Measurements from ENCODE around the gene ZNF516.

Gene ZNF516

DNA sequence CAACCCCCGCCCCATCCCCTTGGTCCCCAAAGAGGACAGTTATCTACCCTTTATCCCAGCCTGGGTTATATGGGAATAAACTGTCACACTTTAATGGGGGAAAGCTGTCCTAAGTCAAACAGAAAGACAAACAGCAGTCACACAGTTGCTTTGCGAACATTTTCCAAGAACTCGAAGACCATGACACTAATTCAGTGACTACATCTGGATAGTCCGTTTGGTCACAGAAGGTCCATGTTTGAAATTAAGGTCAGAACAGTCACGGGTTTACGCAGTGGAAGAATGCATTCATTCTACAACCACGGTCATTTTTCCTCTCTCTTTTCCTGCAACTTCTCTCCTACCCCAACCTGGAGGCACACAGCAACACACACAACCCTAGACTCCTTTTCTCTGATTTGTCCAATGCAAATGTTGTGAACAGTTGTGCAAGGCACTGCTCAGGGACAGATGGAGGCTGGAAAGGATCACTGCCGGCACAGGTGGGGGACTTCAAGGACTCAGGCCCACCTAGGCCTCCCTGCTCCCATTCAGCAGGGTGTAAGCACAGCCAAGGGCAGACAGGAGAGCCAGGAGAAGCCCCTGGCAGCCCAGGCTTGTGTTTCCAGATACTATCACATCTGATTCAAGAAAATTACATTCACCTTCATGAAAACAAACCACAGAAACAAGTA, 39.9 kb downstream of the ZNF516 start:
- DNase-seq (ENCODE audit: low read depth in 2 of 2) = no peak

DNA sequence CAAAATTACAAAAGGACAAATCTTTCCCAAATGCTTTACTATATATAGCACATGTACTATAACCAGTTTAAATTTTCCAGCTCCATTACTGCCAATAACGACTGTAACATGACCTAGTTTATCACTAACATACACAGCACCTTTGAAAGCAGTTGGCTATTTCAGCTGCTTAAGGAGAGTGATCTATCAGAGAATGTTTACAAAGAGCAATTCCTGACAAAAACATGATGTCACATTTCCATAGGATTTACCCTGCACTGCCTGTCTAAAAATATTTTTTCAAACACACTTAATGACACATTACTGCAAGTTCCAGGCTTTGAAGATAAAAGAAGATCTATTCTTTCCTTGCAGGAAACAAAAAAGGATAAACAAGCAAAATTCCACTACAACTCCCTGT, 40.6 kb downstream of the ZNF516 start:
- DNase-seq (ENCODE audit: low read depth in 2 of 2) = no peak

DNA sequence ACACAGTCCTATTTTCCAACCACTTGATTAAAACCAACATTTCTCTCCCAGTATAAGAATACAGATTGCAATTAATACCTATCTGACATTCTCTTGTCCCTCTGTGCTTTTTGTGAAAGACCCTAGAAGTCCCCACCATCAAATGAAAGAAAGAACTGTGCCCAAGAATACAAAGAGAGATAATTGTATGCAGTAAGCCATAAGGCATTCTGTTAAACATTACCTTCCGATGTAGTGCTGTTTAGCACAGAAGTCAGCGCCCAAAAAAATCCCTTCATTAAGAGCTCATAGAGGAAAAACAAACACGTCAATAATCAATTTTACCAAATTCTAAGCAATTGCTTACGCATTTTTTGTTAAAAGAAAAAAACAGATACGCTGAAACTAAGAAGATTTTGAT, 41.1 kb downstream of the ZNF516 start:
- DNase-seq (ENCODE audit: low read depth in 2 of 2) = no peak

DNA sequence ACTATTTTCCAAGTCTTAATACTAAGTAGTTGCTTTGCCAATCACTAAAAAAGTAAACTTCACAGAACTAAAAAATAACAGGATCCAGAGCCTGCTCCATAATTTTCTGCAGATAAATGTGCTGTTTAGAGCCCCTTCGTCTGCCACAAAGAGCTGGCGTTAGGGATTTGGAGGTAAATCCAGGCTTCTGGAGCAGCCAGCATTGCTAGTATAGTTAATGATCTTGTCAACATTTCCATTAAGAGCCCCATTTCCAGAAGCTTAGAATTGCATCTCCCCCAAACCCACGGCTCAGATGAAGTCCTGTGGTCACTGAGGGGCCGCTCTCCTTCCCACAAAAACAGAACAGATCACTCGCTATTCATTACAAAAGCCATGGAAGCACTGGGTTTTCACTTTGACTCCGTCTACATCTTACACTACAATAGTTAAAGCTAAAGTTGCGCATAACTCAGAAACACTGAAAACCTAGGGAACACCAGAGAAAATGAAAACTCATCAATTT, 41.9 kb downstream of the ZNF516 start:
- no peak for DNase-seq (ENCODE audit: low read depth in 2 of 2)

DNA sequence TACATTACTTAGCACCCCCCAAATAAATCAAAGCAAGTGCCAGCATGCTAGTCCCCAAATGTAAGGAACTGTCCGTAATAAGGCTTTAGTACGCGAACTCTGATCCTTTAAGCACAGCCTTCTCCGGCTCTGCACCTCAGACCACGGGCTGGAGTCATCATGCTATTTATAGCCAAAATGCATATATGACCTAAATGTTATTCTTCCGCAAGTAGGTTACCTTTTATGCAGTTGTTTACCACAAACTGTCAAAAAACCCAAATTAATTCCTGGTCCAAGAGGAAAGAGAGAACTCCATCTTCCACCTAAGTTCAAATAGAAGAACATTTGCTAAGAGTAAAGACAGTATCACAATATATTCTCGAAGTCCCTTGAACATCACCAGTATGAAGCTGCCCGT, 42.7 kb downstream of the ZNF516 start:
- DNase-seq (ENCODE audit: low read depth in 2 of 2) = no peak

DNA sequence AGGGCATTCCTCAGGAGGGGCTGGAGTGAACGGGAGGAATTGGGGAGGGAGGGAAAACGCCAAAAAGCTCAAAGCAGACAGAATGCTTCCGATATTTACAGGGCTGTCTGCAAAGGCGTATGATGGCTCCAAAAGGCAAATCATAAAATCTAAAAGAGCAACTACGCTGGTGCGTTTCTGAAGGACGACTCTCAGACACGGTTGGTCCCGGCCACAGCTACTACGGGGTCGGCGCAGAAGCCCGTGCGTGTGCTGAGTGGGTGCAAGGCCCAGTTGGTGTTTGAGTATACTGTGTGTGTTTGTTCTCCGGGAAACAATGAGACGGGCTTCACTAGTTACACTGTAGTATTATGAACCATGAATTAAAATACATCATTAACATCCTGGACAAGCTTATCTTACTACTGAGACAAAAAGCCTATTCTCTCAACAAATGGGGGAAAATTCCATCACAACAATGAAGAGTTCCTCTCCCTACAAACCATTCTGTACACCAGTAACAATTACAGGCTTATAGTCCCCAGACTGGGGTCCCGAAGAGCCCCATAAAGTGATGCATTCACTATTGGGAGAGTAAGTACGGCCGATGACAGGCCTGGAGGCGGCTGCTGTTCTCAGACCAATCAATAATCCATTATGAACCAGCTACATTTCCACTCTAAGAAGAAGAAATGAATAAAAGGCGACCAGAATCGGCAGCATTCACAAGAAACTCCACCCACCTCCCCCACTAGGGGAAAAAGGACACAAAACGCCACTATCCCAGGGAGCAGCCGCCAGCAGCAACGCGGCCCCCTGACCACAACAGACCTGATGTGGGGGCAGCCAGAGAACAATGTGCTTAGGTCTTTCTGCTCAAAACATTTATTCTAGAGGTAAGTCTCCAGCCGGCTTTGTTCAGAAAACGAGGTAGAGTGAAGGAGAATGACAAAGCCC, 43.4 kb downstream of the ZNF516 start:
- DNase-seq (ENCODE audit: low read depth in 2 of 2) = no peak

DNA sequence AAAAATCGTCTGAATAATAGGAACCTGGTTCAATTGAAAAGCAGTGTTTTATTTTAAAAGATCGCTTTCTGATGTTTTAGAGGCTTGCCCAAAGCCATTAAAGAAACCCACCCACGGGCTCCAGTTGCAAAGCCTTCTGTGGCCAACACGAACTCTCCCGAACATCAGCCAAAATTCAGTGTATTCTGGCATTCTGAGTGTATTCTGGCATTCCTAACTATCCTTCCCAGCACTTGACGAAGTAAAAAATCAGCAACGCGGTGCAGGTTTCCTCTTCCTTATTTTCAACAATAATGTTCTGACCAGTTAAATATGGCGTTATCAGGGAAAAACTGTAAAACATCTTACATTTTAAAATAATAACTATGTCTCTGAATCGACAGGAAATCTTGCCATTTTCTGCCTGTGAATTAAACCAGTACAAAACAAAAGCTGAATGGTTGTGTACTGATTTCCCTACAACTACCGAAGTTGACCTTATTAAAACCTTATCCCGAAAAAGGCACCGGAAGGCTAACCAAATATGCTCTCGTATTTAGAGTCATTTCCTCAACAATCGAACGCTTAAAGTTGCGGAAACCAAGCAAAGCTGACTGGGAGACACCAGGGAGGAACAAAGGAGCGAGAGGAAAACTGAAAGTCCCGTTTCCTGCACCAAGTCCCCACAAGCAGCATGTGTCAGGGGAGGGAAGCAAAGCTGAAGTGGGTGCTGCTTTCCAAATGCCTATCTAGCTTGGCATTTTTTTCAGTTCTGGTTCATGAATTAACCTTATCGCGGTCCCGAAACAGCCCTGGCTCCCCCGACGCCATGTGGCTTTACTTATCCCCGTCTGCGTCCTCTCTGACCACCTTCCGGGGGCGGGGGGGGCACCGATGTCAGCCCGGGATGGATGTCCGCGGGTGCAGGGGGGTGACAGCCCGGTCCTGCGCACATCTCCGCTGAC, 44.3 kb downstream of the ZNF516 start:
- DNase-seq (ENCODE audit: low read depth in 2 of 2) = no peak

DNA sequence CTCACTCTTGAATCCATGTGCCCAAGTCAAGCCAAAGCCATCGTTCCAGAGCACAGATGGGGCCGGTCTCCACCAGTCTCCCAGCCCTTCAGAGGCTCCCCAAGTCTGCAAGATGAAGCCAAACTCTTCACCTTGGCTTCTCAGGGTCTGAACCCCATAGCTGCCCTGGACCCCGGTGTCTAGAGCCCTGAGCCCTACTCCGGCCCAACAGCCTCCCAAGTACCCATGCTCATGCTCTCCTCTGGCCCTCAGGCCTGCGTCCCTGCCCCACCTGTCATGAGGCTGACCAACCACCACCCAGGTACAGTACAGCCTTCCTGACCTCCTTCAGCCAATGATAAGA, 46.0 kb downstream of the ZNF516 start:
- no peak for DNase-seq (ENCODE audit: low read depth in 2 of 2)

DNA sequence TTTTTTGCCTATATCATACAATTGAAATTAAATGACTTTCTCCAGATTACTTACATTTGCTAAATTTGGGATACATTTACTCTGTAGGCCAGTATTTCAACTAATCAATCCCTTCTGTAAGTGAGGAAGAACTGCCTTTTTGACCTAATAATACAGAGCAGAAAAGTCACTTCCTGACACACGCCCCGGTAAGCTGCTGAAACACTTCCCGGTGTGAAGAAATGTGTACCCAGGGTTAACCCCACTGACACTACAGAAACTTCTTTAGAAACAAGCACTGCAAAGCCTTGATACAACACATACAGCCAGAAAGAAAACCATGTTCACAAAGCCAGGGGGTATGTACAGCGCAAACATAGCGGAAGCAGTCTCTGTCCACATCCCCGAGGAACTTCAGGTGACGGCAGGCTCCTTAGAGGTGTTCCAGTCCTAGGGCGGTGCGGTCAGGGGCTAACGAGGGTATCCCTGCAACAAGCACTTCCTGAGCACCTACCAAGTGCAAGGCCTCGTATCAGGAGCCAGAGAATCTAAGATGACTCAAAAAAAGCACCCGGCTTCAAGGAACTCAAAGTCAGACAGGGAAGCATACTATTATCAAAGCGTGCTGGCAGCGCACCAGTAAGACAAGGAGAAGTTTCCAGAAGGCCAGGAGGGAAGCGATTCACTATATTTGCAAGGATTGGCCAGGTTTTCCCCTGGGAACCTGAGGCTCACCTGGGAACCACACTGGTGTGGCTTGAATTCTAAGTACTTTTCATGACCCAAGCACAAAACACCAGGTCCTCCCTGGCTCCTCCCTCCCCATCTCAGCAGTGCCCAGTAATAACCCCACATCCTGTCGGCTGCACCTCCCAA, 46.6 kb downstream of the ZNF516 start:
- no peak for DNase-seq (ENCODE audit: low read depth in 2 of 2)

DNA sequence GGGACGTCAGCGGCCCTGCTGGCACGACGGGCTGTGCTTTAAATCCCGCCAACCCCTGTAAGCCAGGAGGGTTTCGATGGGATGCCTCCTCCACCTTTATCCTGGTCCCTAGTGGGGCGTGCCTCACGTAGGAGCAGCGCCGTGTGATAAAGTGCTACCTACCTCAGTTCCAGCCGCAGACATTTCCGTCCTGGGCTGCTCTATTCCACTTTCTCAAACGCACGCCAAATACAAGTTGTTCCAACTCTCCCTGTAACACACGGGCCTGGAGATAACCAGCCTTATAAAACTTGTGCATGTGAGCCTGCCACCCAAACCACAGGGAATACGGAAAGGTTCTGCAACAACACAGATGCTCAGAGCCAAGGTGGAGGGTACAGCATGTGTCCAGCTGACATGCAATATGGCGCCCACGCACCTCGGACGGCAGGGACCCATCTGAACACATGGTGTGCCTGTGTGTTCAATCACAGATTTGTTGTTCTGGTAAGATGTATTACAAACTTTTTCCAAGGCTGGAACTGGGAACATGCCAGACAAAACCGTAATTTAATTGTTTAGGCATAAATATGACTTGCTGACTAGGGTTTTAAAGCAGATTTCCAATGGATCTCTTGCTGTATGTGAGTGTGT, 47.7 kb downstream of the ZNF516 start:
- no peak for DNase-seq (ENCODE audit: low read depth in 2 of 2)

DNA sequence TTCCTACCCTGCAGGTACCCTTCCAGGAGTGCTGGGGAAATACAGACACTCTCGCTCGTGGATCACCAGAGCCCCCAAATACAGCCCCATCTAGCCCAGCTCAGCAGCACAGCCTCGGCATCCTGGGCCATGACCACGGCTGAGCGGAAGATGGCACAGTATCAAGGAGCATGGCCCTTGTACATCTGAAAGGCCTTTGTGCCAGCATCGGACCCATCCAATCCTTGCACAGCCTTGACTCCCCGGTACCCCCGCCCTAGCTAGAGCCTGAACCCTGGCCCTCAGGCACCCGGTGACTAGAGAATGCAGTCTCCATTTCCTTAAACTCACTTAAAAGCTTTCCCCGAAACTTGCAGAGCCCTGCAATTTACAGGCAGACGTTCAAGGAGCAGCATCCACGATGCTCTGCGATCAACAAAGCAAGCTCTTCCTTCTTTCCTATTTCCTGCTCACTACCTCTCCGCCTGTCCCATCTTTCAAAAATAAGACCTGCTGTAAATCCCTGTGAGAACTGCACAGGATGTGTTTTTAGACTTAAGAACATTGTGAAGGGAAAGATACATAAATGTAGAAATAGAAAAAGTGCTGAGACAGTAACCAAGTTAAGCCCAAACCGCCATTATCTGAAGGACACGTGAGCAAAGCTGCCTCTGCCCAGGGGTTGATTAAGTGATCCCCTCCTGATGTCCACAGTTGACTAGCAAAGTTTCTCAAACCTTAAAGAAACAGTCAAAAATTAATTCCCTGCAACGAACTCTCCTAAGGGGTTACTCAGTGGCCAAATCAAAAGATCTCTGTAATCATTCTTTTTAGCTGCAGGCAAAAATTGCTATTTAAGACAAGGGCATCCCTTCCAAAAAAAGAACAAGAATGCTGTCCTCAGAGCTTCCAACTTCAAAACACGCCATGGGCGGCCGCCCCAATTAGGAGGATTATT, 48.5 kb downstream of the ZNF516 start:
- DNase-seq (ENCODE audit: low read depth in 2 of 2) = no peak

DNA sequence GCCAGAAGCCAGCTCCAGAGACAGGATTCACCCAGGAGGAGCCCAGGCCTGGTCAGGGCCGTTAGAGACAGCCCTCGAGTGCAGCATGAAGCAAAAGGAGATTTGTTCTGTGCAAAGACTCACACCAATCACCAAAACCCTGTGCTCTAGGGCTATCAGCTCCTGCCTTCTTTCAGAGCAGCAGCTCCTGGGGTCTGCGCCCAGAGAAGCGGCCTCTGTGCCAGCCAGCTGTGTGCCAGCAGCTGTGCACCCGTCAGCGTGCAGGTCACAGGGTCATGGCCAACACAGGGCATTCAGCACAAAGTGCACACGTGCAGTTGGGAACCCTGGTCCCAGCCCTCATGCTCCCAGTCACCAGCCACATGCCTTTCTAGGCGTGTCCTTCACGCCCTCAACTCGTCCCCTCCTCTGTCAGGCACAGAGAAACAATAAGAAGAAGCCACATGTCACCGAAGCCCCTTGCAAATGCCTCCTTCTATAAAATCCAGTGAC, 49.3 kb downstream of the ZNF516 start:
- no peak for DNase-seq (ENCODE audit: low read depth in 2 of 2)

DNA sequence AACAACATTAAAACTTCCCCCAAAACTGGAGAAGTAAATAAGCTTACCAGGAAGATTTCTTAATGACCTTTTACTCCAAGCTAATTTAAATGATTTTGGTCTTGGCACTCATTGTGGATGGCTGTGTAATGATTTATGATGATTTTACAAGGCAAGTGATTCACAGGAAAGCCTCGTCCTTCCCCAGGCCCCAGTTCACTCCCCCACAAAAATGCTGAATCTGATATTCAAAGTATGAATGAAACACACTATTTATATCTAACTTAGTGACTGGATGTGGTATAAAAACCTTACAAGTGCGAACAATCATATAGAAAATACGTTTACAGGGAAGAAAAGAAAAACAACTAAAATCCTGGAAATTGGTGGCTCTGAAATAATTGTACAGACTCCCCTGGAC, 49.8 kb downstream of the ZNF516 start:
- no peak for DNase-seq (ENCODE audit: low read depth in 2 of 2)

DNA sequence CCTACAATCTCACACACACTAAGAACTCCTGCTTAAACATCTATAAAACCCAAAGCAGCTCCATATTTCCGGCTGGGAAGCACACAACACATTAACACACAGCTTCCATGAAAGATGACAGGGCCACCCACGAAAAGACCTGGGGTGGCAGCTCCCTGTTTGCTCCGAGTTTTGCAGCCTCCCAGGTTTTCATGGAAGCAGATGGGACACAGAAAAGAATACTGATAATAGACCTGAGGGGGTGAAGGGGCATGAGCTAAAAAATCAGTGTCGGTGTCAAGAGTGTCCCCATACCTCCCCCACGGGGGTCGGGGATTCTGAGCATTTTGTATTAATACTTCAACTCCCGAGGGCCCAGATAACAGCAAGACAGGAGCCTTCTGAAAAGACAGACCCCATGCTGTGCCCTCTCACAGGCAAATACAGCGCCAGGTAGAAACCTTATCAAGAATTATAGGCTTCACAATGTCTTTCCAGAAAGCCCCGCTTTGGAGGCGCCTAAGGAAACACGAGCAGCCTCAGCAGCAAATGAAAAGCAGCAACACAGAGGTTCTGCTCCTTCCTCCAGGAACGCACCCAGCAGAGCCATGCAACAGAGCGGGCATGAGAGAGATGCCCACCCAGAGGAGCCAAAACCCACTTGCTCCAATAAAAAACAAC, 50.5 kb downstream of the ZNF516 start:
- no peak for DNase-seq (ENCODE audit: low read depth in 2 of 2)

DNA sequence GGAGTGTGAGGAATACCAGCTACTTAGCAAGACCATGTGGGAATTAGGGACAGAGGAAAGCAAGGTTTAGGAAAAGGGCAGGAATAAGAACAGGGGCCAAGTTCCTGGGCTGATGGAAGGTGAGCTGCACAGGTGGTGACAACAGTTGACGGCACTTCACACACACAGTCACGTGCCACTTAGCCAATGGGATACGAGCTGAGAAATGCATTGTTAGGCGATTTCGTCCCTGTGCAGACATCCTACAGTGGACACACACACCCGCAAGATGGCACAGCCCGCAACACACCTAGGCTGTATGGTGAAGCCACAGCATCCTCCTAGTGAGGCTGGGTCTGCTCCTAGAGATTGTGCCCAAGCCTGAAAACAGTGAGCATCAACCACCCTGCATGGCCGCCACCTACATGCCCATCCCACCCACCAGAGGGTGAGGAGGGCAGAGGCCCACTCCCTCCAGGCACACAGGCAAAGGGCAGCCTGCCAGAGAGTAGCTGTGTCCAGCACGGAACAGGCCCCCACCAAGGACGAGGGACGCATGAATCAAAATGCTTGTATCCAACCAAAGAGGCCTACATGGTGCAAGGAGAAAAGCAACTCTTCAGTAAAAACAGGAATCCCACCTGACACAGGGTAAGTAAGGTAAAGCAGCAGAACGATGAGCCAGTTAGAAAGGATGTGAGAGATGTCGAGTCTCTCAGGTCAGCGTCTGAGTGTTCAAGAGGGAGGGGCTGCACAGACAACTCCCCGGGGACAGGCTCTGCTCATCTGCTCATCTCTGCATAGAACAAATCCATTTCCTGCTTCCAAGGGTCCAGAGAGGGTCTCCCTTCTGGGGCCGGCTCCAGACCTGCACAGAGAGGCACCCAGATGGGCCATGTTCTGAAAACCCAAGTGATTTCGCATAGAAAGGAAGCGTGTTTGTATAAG, 51.3 kb downstream of the ZNF516 start:
- no peak for DNase-seq (ENCODE audit: low read depth in 2 of 2)

DNA sequence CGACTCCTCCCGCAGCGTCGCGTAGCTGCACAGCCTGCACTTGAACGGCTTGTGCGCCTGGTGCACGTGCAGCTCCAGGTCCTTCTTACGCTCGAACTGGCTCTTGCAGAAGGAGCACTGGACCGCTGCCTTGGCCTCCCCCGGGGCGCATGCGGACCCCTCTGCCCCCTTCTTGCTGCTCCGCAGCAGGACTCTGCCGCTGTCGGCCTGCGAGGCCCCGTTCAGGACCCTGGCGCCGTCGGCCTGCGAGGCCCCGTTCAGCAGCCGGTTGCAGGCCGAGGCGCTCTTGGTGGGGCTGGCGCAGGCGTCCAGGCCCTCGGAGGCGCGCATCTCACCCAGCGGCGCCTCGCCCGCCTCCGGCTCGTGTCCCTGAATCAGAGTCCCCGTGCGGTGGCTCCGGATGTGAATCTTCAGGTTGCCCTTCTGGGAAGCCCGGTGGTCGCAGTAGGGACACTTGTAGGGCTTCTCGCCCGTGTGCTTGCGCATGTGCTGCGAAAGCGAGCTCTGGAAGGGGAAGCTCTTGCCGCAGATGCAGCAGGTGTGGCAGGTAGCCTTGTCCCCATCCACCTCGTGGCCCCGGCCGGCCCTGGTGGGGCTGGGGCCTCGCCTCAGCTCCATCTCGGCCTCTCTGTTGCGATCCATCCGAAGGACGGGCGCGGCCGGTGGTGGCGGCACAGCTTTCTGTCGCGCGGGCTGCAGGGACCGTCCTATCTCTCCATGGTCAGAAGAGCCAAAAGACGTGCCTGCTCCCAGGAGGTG, 52.5 kb downstream of the ZNF516 start:
- DNase-seq (ENCODE audit: low read depth in 2 of 2) = no peak
